NCI-H510A treated with DMSO at 0.1 percent for 48 hours (cell line): ENCODE data around the gene HES3.

ENCODE experiments used
- DNase-seq: peaks from one replicate; lab custom pipeline; 2025; lab: John Stamatoyannopoulos, UW

Gene HES3

GRCh38 chr1:6279613-6280383, 35.8 kb downstream of the HES3 start:
- no peak for DNase-seq

GRCh38 chr1:6280761-6281451, 36.9 kb downstream of the HES3 start:
- no peak for DNase-seq

GRCh38 chr1:6281511-6282402, 37.8 kb downstream of the HES3 start:
- no peak for DNase-seq

- DNase-seq = no peak
Measured at GRCh38 chr1:6282577-6283270, 38.7 kb downstream of the HES3 start.

GRCh38 chr1:6285336-6285735, 41.4 kb downstream of the HES3 start:
- no peak for DNase-seq

GRCh38 chr1:6286266-6286665, 42.3 kb downstream of the HES3 start:
- no peak for DNase-seq

GRCh38 chr1:6287029-6287428, 43.0 kb downstream of the HES3 start:
- DNase-seq = peak; percentile 94

- DNase-seq = peak; percentile 98
Measured at GRCh38 chr1:6287431-6287886, 43.5 kb downstream of the HES3 start.

- no peak for DNase-seq
Measured at GRCh38 chr1:6288026-6288425, 44.0 kb downstream of the HES3 start.

GRCh38 chr1:6288665-6289064, 44.7 kb downstream of the HES3 start:
- DNase-seq = no peak

- no peak for DNase-seq
Measured at GRCh38 chr1:6292102-6292501, 48.1 kb downstream of the HES3 start.

- no peak for DNase-seq
Measured at GRCh38 chr1:6294080-6294889, 50.3 kb downstream of the HES3 start.

- DNase-seq = no peak
Measured at GRCh38 chr1:6294890-6295556, 51.0 kb downstream of the HES3 start.
